ENCODE results near the gene MUSK.

Gene MUSK

DNA sequence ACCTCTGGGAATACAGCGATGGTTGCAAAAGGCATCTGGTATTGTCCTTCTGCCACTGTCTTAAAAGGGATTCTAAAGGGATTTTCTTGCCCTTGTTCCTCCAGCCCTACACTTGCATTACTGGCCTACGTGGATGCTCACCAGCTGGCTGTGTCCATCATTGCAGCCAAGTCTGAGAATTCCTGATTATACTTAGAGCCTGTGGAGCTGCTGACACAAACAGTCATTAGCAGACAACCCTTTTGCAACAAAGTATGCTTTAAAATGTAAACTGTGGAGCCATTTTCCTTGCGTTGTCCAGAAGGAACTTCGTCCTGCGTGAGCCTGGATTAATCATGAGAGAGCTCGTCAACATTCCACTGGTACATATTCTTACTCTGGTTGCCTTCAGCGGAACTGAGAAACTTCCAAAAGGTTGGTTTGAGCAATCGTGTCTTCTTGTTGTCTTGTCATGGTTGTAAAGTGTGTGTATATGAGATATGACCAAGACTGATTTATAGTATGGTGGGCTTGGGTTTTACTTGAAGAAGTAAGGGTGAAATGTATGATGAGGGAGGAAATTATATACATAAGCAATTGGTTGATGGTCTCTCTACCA lies at the start of gene MUSK:
Gene MUSK (plus strand): TSS at position 222 of the 598 bp plus-strand sequence. CDS start 114 bp downstream, at position 336.
- DNase-seq (ENCODE audit: low read depth in 2 of 2): no peak

DNA sequence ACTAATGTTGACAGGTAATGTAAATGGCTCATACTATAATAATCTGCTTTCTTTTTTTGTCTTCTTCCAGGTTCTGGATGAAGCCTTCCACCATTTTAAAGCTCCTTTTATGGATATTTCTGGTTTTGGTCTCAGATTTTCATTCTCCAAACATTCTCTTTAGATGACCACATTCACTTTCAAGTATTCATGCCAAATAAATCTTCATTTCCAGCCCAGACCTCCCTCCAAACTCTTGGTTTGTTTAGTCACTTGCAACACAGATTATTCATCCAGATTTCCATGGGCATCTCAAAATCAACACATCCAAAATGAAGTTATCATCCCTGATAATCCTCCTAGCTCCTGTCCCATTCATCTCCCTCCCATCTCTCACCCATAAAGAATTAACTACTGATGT lies 48.8 kb upstream of the MUSK start:
- DNase-seq (ENCODE audit: low read depth in 2 of 2): no peak

DNA sequence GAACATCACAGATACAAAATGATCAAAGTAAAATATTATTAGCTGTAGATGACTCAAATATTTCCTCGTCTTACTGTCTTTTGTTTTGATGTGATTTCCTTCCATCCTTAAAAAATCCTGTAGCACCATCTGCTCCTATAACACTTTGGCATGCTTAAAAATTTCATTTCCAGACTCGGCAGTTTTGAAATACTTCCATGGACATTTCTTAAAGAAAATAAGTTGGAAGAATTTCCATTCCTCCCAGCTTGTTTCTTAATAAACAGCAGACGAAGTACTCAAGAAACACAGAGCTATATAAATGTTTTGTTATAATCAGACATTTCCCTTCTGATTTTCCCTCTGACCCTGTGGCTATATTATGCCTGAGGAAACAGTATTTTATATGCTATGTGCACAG lies 47.9 kb upstream of the MUSK start:
- no peak for DNase-seq (ENCODE audit: low read depth in 2 of 2)

DNA sequence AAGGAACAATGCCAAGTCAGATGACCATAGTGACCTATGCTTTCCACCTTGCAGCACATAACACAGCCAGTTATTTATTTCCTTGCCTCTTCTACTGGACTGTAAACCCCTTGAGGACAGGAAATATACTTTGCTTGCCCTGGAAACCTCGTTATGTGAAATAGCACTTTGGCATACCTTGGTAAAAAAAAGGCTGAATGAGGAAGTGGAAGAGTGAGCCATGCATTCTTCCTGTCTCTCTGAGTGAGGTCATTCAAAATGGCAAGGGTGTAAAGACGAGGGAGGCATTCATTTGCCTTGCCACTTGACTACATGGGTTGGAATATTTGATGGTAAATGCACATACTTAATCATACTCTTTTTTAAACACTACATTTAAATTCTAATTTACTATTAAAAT lies 46.2 kb upstream of the MUSK start:
- no peak for DNase-seq (ENCODE audit: low read depth in 2 of 2)

DNA sequence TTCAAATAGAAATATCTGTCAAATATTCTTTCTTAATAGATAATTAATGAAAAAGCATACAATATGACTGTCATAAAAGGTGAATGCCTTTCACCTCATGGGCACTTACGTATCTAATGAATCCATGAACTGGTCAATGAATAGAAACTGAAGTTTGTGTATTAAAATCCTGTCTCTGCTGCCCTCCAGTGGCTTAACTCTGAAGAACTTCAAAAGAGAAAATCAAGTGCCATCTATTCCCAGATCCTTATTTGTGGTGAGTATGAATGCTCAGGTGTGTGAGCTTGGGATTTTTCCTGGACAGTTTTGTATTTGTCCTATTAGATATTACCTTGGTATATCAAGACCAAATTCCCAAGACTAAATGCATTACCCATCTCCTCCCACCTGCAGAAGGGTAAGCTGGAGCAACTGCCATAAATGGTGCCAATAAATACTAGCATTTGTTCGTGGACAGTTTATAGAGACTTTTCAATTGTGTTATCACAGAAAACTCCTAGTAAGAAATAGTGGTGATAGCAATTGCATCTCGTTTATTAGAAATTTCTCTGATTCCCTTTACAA lies 45.0 kb upstream of the MUSK start:
- DNase-seq (ENCODE audit: low read depth in 2 of 2): no peak

DNA sequence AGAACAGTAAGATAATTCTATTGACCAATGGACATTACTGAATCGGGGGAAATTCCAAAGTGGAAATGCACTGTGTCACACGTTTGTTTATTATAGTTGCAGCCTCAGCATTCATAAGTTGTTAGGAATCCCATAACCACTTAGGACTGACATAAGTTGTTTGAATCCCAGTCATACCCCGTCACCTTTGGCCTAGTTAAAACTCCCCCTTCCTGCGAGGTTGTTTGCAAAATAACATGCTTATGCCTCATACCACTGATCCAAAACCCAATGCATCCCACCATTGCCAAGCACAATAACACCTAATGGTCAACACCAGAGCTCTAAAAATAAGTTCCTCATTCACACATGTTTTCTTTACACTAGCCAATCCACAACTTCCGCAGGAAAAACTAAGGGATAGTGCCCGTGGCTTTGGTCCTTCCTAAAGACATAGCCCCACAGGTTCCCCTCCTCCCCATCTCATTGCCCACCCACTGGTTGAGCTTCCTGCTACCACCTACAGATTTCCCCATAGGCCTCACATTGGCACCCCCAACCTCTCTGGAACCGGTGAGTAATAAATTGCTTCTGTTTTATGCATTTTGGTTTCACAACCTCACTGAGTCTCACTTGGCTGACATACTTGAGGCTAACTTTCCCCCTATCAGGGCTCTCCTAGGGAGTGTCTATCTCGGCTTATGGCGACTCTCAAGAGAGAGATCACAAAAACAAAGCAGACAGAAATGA lies 42.3 kb upstream of the MUSK start:
- DNase-seq (ENCODE audit: low read depth in 2 of 2): no peak

DNA sequence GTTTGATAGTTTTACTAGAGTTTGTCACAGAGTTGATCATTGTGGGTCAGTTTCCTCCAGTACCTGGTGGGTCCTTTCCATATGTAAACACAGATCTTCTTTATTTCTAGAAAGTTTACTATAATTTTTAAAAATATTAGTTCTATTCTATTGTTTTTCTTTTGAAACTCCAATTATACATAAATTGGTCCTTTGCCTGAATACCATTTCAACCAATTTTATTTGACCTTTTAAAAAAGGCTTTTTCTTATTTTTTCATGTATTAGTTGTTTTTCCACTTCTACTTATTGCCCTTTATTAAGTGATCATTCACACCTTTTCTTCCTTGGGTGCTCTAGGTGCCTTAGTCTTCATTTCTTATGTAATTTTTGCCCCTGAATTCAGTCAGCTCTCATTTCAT lies 33.0 kb upstream of the MUSK start:
- no peak for DNase-seq (ENCODE audit: low read depth in 2 of 2)

DNA sequence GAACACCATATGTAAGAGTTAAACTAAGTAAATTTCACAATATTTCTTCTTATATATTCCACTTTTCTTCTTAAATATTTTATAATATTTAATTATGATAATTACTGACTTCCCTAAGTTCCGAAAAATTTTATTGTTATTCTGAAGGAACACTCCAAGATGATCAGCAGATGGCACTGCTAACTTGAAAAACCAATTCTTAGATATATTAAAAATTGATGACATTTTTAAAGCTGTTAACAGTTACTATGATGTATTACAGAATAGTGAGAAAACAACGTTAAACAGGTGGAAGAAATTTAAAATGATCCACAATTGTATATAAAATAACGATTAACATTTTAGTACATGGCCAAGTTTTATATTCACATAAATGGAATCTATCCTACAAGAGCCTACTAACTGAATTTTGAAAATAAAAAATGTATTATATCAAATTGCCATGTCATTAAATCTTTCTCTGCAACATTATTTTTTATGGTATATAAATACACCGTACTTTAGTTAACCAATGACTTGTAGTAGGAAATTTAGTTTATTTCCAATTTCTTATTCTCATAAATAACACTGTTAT lies 30.1 kb upstream of the MUSK start:
- no peak for DNase-seq (ENCODE audit: low read depth in 2 of 2)

DNA sequence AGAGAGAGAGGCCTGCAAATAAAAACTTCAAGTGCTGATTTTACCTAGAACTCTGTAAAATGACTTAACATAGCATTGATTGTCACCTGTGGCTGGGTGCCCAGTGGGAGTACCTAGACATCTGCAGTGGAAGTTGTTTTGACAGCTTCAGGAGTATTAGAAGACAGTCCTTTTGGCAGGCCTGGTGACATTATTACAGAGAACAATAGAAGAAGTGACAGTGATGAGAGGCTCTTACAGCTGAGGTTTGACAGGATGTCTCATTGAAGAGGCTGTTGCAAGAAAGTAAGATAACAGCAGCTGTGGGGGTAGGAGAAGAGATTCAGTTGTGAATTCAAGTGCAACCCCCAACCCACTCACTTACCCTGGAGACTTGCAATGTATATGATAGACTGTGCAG lies 27.9 kb upstream of the MUSK start:
- no peak for DNase-seq (ENCODE audit: low read depth in 2 of 2)

DNA sequence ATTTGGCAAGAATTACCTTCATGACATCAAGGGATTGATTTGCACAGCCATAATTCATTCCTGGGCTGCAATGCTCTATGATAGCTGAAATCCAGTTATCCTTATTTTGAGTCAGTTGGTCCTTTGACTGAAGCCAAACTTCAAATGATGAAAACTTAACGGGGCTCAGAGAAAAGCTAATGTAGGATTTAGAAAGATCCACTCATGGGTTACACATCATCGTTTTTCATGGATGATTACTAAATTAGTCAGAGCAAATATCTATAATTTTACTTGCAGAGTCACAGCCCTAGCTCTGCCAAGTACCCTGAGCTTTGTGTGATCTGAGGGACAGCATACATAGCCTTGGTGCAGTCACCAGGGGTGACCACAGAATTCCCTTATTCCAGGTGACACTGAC lies 27.3 kb upstream of the MUSK start:
- DNase-seq (ENCODE audit: low read depth in 2 of 2): no peak

DNA sequence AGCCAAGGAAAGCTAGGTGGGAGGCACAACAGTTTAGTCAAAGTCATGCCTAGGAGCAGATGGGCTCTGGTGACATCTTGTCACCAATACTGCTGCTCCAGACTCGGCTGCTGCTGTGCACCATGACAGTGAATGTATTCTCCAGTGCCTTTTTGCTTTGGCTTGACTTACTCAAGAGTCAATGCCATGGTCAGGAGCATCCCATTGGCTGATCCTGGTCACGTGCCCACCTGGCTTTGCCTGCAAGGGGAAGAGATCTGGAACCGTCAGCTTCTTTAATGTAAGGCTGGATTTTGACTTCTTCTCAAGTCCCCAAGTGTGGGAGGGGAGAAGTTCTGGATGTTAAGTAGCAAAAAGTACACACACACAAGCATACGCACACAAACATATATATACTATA lies 19.9 kb upstream of the MUSK start:
- DNase-seq (ENCODE audit: low read depth in 2 of 2): no peak

DNA sequence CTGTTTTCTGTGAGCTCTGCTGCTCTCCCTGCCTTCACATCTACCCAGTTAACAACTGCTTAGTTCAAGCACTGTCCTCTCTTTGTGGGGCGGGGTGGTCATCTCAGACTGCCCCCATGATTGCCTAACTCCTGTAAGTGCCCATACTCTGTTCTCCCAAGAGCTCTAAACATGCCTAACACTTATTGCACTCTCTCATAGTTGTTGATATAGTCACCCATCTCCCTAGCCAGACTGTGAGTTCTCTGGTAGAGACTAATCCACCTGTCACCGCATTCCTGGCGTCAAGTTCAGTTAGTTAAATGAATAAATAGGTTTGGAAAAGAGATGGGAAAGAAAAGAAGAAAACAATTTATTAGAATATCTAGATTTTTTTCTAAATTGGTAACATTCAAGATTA lies 18.3 kb upstream of the MUSK start:
- DNase-seq (ENCODE audit: low read depth in 2 of 2): no peak

DNA sequence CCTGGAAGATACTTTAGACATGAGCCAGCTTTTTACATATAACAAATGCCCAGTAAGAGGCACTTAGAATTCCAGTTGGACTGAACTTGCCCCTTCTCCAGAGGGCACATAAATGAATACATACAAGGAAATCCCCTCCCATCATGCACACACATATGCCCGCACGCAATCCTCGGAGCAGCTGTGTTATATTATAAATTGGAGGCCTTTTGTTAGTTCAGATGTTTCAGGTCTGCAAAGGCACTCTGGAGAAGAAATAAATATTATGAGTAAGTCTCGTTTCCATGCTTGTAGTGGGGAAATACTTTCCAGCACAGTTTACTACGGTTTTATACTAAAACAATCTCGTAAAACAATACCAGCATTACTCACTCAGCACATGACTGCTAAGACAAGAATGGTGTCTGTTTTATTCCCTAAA lies 17.6 kb upstream of the MUSK start:
- DNase-seq (ENCODE audit: low read depth in 2 of 2): no peak

DNA sequence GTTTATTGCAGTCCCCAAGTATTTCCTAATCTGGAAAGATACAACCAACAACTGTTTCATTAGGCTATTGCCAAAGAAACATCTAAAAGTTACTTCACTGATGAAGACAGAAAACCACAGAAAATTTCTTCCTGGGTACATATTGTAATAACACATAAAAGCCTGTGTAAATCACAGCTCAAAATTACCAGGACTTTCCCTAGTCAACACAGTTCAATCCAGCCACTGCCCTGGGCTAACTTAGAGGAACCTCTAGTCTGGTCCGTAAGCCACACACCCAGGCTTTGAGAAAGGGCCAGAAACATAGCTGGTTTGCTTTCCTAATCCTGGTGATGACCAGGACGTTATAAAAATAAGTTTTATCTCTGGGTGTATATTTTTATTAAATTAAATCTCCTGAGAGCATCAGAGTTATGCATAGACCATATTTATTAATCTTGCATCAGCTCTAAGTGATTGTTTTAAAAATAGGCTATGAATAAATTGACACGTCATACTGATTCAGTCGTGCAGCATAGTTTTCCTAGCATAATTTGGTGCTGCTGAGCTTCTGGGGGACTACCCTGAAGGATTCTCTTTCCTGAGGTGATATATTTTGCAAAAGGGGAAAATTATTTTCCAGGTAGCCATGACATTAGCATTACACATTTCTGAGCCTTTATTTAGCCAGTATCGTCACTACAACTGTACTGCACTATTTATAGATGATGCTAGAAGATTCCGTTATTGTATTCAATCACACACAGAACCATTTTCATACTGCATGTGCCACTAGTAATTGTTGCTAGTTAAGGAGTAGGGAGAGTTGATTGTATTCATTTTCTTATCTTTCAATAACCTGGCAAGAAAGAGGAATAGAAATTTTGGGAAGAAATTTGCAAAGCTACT lies 12.6 kb upstream of the MUSK start:
- DNase-seq (ENCODE audit: low read depth in 2 of 2): no peak

DNA sequence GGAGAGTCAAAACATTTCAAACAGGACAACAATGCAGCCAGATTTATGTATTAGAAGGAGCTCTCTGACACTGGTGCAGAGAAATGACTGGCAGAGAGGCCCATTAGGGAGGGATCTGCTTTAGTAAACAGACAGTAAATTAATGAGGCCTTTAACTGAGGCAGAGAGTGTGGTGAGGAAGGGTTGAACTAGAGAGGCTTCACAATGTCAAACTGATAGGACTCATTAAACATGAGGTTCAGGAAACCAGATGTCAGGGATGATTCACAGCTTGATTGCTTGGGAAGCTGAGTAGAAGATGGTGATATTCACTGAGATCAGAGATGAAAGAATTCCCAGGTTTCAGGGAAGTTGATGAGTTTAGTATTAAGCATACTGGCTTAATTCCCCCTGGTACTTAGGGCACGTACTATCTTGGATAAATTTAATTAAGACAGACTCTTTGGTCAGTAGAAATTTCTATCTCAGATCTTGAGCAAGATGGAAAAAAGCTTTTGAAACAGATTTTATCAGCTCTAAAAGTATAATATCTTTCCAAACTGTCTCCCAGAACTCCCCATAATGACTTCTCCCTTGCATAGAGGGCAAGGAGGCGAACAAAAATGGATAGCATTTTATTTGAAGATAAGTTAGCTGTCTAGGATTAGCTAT lies 8.6 kb upstream of the MUSK start:
- DNase-seq (ENCODE audit: low read depth in 2 of 2): no peak

DNA sequence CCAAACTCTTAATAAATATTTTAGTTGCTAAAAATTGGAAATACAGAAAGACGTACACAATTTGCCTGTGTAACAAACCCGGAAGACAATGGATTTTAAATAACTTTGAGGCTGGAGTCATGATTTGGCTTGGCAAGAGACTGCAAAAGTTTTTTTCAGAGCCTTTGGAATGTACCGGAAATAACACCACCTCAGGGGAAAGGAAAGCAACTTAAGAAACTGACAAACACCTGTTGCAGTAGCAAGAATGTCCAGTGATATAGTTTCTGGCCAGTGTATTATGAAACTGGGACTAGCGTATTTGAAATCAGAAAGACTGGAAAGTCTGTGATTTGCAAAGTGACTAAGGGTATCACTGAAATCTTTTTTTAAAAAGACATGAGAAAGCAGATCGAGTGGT lies 842 bp downstream of the MUSK start:
- no peak for DNase-seq (ENCODE audit: low read depth in 2 of 2)

DNA sequence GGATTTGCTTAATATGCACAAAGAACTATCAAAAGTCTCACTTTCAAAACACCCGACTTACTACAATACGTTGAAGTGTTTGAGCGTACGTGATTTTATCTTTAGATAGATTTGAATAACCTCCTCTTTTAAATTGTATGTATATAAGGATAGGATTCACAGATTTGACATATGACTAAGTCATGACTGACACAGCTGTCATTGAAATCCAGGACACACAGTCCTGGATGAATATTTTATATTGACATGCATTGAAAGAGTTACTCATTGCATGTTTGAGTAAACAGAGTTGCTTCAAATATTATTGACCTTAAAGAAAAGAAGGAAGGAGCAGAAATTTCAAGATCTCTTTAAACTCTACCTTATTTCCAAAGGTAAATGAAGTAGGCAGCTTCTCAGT lies 3.3 kb downstream of the MUSK start:
- no peak for DNase-seq (ENCODE audit: low read depth in 2 of 2)

DNA sequence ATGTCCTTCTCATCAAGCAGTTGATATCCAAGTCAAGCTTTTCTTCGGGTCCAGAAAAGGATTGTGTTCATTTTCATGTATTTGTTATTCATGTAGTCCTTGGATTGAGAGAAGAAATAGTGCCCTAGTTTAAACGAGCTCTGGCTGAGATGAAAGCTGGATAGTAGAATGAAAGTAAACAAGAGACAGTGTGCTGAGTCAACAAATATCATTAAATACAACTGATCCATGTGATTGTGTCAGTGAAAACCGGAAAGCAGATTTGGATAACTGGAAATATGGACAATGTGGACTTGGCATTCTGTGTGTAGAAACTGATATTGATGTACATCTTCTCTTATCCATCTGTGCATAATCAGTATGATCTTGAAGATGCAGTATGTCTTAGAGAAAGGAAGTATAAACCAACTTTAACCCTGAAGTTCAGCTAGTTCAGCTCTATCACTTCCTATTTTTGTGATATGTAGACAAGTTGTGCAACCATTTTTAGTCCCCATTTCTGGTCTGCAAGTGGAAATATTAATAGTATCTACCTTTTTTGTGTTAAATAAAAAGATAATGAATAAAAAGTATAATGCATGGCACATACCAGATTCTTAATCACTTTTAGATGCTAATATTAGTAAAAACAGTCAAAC lies 4.4 kb downstream of the MUSK start:
- DNase-seq (ENCODE audit: low read depth in 2 of 2): no peak

DNA sequence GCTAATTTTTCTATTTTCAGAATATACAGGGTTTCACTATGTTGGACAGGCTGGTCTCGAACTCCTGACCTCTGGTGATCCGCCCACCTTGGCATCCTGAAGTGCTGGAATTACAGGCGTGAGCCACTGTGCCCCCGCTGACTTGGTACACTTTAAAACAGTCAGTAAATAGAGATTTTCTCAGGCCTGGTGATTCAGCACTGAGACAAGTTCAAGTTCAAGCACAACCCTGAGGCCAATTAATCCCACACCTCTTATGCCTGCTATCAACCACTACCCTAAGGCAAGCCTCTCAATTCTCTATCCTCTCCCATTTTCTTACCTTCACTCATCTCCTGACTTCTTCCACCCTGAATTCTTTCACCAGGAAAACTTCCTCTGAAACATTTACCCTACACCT lies 18.9 kb downstream of the MUSK start:
- no peak for DNase-seq (ENCODE audit: low read depth in 2 of 2)

DNA sequence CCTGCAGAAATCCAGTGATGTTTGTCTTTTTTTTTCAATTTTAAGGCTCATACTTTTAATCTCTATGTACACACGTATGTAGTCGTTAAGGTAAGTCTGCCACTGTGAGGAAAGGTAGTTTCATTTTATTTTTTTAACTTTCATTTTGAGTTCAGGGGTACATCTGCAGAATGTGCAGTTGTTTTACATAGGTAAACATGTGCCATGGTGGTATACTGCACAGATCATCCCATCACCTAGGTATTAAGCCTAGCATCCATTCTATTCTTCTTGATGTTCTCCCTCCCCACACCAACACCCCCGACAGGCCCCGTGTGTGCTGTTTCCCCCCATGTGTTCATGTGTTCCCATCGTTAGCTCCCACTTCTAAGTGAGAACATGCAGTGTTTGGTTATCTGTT lies 19.7 kb downstream of the MUSK start:
- DNase-seq (ENCODE audit: low read depth in 2 of 2): no peak

DNA sequence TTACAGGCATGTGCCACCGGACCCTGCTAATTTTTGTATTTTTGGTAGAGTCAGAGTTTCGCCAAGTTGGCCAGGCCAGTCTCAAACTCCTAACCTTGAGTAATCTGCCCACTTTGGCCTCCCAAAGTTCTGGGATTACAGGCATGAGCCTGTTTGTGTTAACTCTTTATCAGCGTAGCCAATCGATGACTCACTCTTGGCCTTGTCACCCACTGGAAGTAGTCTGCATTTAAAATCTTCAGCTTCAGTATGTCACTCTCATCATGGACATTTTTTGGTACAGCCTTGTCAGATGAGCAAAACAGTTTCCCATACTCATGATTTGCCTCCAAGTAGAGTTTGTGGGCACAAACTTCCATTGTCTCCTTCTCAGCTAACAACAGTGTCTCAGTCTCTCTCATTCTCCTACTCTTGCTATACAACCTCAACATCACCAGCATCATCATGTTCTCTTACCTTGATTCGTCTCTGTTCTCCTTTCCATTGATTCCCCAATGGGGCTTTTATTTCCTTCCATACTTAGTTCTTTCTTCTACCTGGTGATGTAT lies 22.5 kb downstream of the MUSK start:
- no peak for DNase-seq (ENCODE audit: low read depth in 2 of 2)
